Measurements from ENCODE around the gene NDUFB3.
"Not testable (repeated sequence)": the region's sequence is repeated elsewhere in the genome, so short reads cannot be mapped to it uniquely, and the experiment has no call there.

- not testable (repeated sequence) for TF ChIP-seq EZH2 (IDR thresholded peaks at IDR 0.05); POLR2AphosphoS5 (IDR thresholded peaks at IDR 0.05; ENCODE audit: borderline replicate concordance, low read depth, low read length); FOXP2 (optimal IDR thresholded peaks at IDR 0.05; ENCODE audit: control extremely low read depth, extremely low read length, insufficient read depth)
These were observed 8.3 kb upstream of the NDUFB3 start for GRCh38 chr2:201063516-201063915.
